MM.1S (cell line): ENCODE measurements around the gene OR52D1.
A peak's percentile ranks its signal among the peaks of the same experiment; 100 is the strongest.

ENCODE experiments used
- DNase-seq: peaks from one replicate; pipeline ENCODE4 v3.0.0-alpha.2; 2015
- H2AFZ ChIP-seq: fragments of 300-600 bp; sonication (generic); 2 replicates; pipeline ENCODE4 v1.6.0; 2016; ENCODE audit warnings: antibody characterized with exemption, low read length
- H3F3A ChIP-seq: fragments of 300-600 bp; sonication (generic); 2 replicates; pipeline ENCODE4 v1.6.1; 2016; ENCODE audit warnings: mild to moderate bottlenecking, antibody characterized with exemption, low read length, moderate library complexity, mixed read lengths; ENCODE audit not compliant: insufficient read depth
- H3K27ac ChIP-seq: fragments of 300-600 bp; sonication (generic); 2 replicates; pipeline ENCODE4 v1.5.1; 2016; ENCODE audit warnings: mild to moderate bottlenecking, low read length
- H3K27me3 ChIP-seq: fragments of 300-600 bp; sonication (generic); replicated peaks from 2 replicates; pipeline ENCODE4 v1.6.0; 2016; ENCODE audit warnings: low read length; ENCODE audit not compliant: insufficient read depth
- H3K36me3 ChIP-seq: fragments of 300-600 bp; sonication (generic); replicated peaks from 2 replicates; pipeline ENCODE4 v1.6.1; 2016; ENCODE audit warnings: mild to moderate bottlenecking, low read length, mixed read lengths; ENCODE audit not compliant: insufficient read depth
- H3K4me1 ChIP-seq: fragments of 300-600 bp; sonication (generic); 2 replicates; pipeline ENCODE4 v1.6.1; 2016; ENCODE audit warnings: low read length, mixed read lengths
- H3K4me2 ChIP-seq: fragments of 300-600 bp; sonication (generic); 2 replicates; pipeline ENCODE4 v1.6.0; 2016; ENCODE audit warnings: low read depth, low read length
- H3K4me3 ChIP-seq: fragments of 300-600 bp; sonication (generic); 2 replicates; pipeline ENCODE4 v1.5.1; 2016; ENCODE audit warnings: low read length, mixed read lengths
- H3K79me2 ChIP-seq: fragments of 300-600 bp; sonication (generic); 2 replicates; pipeline ENCODE4 v1.6.1; 2016; ENCODE audit warnings: mixed run types, low read length, mixed read lengths
- H3K9ac ChIP-seq: fragments of 300-600 bp; sonication (generic); 2 replicates; pipeline ENCODE4 v1.6.1; 2016; ENCODE audit warnings: low read length, mixed read lengths
- H3K9me2 ChIP-seq: fragments of 300-600 bp; sonication (generic); replicated peaks from 2 replicates; pipeline ENCODE4 v1.6.1; 2016; ENCODE audit warnings: mild to moderate bottlenecking, low read length, mixed read lengths; ENCODE audit not compliant: insufficient read depth
- H3K9me3 ChIP-seq: fragments of 300-600 bp; sonication (generic); replicated peaks from 2 replicates; pipeline ENCODE4 v1.6.1; 2016; ENCODE audit warnings: mild to moderate bottlenecking, low read length, mixed read lengths; ENCODE audit not compliant: insufficient read depth
- H4K20me1 ChIP-seq: fragments of 300-600 bp; sonication (generic); 2 replicates; pipeline ENCODE4 v1.6.1; 2016; ENCODE audit warnings: mild to moderate bottlenecking, low read length, moderate library complexity, mixed read lengths; ENCODE audit not compliant: insufficient read depth
- EZH2 ChIP-seq: fragments of 300-600 bp; sonication (generic); optimal IDR thresholded peaks from 2 replicates; pipeline ENCODE3; 2017; ENCODE audit warnings: low read depth, mild to moderate bottlenecking, antibody characterized with exemption, low read length, mixed read lengths
- EZH2phosphoT487 ChIP-seq: fragments of 300-600 bp; sonication (generic); IDR thresholded peaks from 2 replicates; pipeline ENCODE4 v1.6.1; 2018; ENCODE audit warnings: antibody characterized with exemption, low read length
- TF ChIP-seq, protein P1 (sequence below): fragments of 300-600 bp; sonication (generic); IDR thresholded peaks from 2 replicates; pipeline ENCODE4 v1.5.1; 2016; ENCODE audit warnings: antibody characterized with exemption, low read length, mixed read lengths

Gene OR52D1

DNA sequence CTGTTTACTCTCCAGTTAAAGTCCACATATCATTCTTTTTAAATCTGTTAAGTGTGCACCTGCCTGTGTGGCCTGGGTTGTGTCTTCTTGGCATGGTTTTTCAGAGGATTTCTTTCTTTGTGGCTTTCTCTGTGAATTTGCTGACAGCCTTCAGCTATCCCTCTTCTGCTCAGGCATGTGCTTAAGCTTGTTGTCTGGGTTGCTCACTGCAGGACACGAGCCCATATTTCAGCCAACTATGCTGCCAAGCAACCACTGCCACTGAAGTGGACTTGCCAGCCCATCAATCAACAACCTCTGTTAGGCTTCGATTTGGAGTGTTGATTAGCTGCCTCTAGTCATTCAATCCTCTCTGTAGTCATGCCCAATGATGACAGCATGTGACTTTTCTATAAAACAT, 21.0 kb upstream of the OR52D1 start:
- Histone ChIP-seq H3K36me3 (no peaks in the 10 kb centered on the region), H3K27me3 (no peaks in the 10 kb centered on the region), H3K9me2 (no peaks in the 10 kb centered on the region), H3K4me3 (no peak overlapping the region), H3K79me2 (no peaks in the 10 kb centered on the region), H3K9me3 (no peaks in the 10 kb centered on the region), H3K27ac (no peak overlapping the region), H3K4me1 (no peaks in the 10 kb centered on the region), H2AFZ (no peak overlapping the region), H3F3A (no peaks in the 10 kb centered on the region), H3K4me2 (no peak overlapping the region), H4K20me1 (no peaks in the 10 kb centered on the region), H3K9ac (no peak overlapping the region)
- TF ChIP-seq, protein P1, sequence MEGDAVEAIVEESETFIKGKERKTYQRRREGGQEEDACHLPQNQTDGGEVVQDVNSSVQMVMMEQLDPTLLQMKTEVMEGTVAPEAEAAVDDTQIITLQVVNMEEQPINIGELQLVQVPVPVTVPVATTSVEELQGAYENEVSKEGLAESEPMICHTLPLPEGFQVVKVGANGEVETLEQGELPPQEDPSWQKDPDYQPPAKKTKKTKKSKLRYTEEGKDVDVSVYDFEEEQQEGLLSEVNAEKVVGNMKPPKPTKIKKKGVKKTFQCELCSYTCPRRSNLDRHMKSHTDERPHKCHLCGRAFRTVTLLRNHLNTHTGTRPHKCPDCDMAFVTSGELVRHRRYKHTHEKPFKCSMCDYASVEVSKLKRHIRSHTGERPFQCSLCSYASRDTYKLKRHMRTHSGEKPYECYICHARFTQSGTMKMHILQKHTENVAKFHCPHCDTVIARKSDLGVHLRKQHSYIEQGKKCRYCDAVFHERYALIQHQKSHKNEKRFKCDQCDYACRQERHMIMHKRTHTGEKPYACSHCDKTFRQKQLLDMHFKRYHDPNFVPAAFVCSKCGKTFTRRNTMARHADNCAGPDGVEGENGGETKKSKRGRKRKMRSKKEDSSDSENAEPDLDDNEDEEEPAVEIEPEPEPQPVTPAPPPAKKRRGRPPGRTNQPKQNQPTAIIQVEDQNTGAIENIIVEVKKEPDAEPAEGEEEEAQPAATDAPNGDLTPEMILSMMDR = no peak
- TF ChIP-seq EZH2phosphoT487 (no peak), EZH2 (no peak)
- DNase-seq = no peak

DNA sequence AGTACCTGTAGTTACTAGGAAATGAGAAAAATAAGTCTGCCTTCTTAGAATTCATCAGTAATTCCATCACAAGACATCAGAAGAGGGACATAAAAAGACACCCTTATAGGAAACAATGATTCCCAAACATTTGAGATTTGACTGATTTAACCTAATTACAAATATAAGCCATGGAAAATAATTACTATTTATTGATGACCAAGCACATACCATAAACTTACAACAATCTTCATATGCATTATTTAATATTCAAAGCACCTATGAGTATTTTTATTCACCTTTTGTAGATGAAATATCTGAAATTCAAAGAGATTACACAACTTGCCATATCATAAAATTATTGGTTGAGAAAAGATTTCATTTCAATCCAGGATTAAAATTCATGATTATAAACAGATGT, 14.6 kb upstream of the OR52D1 start:
- Histone ChIP-seq H3K27ac (no peak overlapping the region), H3K4me1 (no peaks in the 10 kb centered on the region), H3K79me2 (no peaks in the 10 kb centered on the region), H3K9me3 (no peaks in the 10 kb centered on the region), H3K4me2 (no peak overlapping the region), H3K4me3 (no peak overlapping the region), H3F3A (no peaks in the 10 kb centered on the region), H4K20me1 (no peaks in the 10 kb centered on the region), H3K9me2 (no peaks in the 10 kb centered on the region), H3K36me3 (no peaks in the 10 kb centered on the region), H3K9ac (no peak overlapping the region), H2AFZ (no peak overlapping the region), H3K27me3 (no peaks in the 10 kb centered on the region)
- no peak for DNase-seq
- TF ChIP-seq, protein P1 = no peak
- TF ChIP-seq EZH2 = no peak
- no peak for TF ChIP-seq EZH2phosphoT487

DNA sequence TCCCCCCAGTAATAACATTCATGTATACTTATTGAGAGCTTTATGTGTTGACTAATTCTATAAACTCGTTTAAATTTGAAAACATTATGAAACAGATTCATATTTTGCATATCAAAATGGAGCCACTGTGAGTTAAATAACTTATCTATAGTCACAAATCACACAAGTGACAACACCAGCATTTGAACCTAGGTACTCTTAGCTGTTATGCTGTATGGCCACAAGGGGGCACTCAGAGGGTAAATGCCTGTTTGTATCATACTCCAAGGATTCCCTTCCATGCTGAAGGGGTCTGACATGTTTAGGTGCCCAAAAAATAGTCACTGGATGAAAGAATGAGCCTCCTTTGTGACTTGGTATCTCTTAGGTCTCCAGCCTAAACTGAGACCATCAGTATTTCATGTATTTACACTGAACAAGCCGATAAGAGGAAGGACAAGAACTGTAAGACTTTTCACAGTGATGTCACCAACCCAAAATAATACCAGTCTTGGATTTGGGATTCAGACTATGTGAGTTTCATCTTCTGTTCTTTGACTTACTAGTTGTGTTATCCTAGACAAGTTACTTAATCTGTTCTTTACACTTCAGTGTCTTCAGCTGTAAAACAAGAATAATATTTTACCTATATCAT, 12.2 kb upstream of the OR52D1 start:
- Histone ChIP-seq H3K27me3 (no peaks in the 10 kb centered on the region), H3K4me2 (no peak overlapping the region), H3K9me2 (no peaks in the 10 kb centered on the region), H3F3A (no peaks in the 10 kb centered on the region), H3K4me3 (no peak overlapping the region), H3K9ac (no peak overlapping the region), H4K20me1 (no peaks in the 10 kb centered on the region), H3K36me3 (no peaks in the 10 kb centered on the region), H2AFZ (no peak overlapping the region), H3K79me2 (no peaks in the 10 kb centered on the region), H3K9me3 (no peaks in the 10 kb centered on the region), H3K4me1 (no peaks in the 10 kb centered on the region), H3K27ac (no peak overlapping the region)
- TF ChIP-seq, protein P1 = peak; percentile 85
- TF ChIP-seq EZH2phosphoT487 (no peak), EZH2 (no peak)
- peak; percentile 40 for DNase-seq
